HG02623 (cell line): Measurements from ENCODE around the gene PHF3.

Experiments
- ATAC-seq: cut with Tn5 transposase; IDR thresholded peaks from one replicate; pipeline ENCODE4 v1.9.1; 2021; ENCODE audit warnings: moderate library complexity; ENCODE audit not compliant: unreplicated experiment

Gene PHF3

GRCh38 chr6:63757826-63758225 lies 122.2 kb downstream of the PHF3 start:
- no peak for ATAC-seq

GRCh38 chr6:63759605-63760105 lies 124.1 kb downstream of the PHF3 start:
- ATAC-seq = no peak

GRCh38 chr6:63760199-63760598 lies 124.6 kb downstream of the PHF3 start:
- ATAC-seq = no peak

GRCh38 chr6:63764318-63764916 lies 128.8 kb downstream of the PHF3 start:
- ATAC-seq = no peak
